ENCODE measurements around the gene NPFF. TPM values are rescaled to one million over a fixed set of nuclear protein-coding genes. Genes with fewer than 3 reads are reported as not detected.
A peak's percentile ranks its signal among the peaks of the same experiment; 100 is the strongest.

The NPFF gene
- total and polyA plus RNA-seq, 2 of the 13 experiments (the other 11 are each of a cell fraction or from before 2014, with no cell fraction given): not detected

DNA sequence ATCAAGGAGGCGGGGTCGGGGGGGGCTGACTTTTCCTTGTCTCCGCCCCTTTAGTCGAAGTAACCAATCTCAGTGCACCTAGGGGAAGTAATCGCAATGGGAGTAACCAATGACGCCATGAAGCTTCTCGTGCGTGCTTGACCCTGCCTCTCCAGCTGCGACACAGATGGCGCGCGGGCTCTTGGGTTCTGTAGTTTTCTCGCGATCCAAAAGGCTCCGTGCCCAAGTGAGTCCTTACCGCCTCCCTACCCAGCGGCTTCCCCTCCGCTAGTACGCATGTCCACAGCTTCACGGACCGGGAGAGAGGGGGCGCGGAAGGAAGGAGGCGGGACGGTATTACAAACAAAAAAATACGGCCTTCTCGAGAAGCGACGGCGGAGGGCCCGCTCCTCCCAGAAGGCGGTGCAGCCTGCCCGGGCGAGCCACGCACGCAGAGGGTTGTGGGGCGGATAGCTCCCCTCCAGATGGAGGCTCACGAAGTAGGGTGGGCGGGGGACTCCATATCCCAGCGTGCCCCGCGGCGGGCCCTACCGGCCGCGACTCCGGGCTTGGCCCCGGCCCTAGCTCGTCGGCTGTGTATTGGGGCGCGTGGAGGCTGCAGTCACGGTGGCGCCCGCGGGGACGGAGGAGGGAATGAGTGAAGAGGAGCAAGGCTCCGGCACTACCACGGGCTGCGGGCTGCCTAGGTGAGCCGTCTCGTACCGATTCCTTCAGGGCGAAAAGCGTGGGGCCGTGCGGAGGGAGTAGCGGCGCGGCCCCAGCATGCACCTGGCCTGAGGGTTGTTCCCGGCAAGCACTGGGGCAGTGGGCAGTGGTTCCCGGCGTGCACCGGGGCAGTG is 6.3 kb downstream of the NPFF start, which contains the start of gene TARBP2 (continued):
- TF ChIP-seq ZNF160 (CRISPR knock-in tag; IDR thresholded peaks at IDR 0.05) (no peak; the same call in 1 of the 2 replicates), JDP2 (CRISPR knock-in tag; IDR thresholded peaks at IDR 0.05; ENCODE audit: borderline replicate concordance) (no peak; the same call in 1 of the 2 replicates), ZNF484 (CRISPR knock-in tag; IDR thresholded peaks at IDR 0.05; ENCODE audit: borderline replicate concordance, low read depth) (no peak), SYNCRIP (IDR thresholded peaks at IDR 0.05; ENCODE audit: insufficient read depth, low read depth, low read length) (no peak), ZNF768 (CRISPR knock-in tag; IDR thresholded peaks at IDR 0.05) (peak; percentile 50; the same call in 1 of the 2 replicates), HMG20A (CRISPR knock-in tag; IDR thresholded peaks at IDR 0.05; ENCODE audit: borderline replicate concordance) (peak; percentile 7; the same call in 1 of the 2 replicates), KDM3A (CRISPR knock-in tag; IDR thresholded peaks at IDR 0.05; ENCODE audit: low read depth) (0 out of 2 replicates have a peak, but pooled peaks have one; percentile 23), KDM5B (CRISPR knock-in tag; IDR thresholded peaks at IDR 0.05; ENCODE audit: borderline replicate concordance) (no peak; the same call in 1 of the 2 replicates), ZNF570 (CRISPR knock-in tag; IDR thresholded peaks at IDR 0.05; ENCODE audit: borderline replicate concordance) (no peak), ZNF766 (CRISPR knock-in tag; IDR thresholded peaks at IDR 0.05; ENCODE audit: borderline replicate concordance) (no peak)
- TF ChIP-seq, protein P1, sequence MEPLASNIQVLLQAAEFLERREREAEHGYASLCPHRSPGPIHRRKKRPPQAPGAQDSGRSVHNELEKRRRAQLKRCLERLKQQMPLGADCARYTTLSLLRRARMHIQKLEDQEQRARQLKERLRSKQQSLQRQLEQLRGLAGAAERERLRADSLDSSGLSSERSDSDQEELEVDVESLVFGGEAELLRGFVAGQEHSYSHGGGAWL (CRISPR knock-in tag; IDR thresholded peaks at IDR 0.05): peak; percentile 88; the same call in 1 of the 2 replicates
- TF ChIP-seq, protein P2, sequence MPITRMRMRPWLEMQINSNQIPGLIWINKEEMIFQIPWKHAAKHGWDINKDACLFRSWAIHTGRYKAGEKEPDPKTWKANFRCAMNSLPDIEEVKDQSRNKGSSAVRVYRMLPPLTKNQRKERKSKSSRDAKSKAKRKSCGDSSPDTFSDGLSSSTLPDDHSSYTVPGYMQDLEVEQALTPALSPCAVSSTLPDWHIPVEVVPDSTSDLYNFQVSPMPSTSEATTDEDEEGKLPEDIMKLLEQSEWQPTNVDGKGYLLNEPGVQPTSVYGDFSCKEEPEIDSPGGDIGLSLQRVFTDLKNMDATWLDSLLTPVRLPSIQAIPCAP (CRISPR knock-in tag; IDR thresholded peaks at IDR 0.05; ENCODE audit: low read depth): no peak
- TF ChIP-seq, protein P3, sequence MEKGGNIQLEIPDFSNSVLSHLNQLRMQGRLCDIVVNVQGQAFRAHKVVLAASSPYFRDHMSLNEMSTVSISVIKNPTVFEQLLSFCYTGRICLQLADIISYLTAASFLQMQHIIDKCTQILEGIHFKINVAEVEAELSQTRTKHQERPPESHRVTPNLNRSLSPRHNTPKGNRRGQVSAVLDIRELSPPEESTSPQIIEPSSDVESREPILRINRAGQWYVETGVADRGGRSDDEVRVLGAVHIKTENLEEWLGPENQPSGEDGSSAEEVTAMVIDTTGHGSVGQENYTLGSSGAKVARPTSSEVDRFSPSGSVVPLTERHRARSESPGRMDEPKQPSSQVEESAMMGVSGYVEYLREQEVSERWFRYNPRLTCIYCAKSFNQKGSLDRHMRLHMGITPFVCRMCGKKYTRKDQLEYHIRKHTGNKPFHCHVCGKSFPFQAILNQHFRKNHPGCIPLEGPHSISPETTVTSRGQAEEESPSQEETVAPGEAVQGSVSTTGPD (CRISPR knock-in tag; IDR thresholded peaks at IDR 0.05): no peak
- TF ChIP-seq, protein P4, sequence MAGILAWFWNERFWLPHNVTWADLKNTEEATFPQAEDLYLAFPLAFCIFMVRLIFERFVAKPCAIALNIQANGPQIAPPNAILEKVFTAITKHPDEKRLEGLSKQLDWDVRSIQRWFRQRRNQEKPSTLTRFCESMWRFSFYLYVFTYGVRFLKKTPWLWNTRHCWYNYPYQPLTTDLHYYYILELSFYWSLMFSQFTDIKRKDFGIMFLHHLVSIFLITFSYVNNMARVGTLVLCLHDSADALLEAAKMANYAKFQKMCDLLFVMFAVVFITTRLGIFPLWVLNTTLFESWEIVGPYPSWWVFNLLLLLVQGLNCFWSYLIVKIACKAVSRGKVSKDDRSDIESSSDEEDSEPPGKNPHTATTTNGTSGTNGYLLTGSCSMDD (CRISPR knock-in tag; IDR thresholded peaks at IDR 0.05): no peak
- TF ChIP-seq, protein P5, sequence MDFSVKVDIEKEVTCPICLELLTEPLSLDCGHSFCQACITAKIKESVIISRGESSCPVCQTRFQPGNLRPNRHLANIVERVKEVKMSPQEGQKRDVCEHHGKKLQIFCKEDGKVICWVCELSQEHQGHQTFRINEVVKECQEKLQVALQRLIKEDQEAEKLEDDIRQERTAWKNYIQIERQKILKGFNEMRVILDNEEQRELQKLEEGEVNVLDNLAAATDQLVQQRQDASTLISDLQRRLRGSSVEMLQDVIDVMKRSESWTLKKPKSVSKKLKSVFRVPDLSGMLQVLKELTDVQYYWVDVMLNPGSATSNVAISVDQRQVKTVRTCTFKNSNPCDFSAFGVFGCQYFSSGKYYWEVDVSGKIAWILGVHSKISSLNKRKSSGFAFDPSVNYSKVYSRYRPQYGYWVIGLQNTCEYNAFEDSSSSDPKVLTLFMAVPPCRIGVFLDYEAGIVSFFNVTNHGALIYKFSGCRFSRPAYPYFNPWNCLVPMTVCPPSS (IDR thresholded peaks at IDR 0.05): no peak
- TF ChIP-seq, protein P6, sequence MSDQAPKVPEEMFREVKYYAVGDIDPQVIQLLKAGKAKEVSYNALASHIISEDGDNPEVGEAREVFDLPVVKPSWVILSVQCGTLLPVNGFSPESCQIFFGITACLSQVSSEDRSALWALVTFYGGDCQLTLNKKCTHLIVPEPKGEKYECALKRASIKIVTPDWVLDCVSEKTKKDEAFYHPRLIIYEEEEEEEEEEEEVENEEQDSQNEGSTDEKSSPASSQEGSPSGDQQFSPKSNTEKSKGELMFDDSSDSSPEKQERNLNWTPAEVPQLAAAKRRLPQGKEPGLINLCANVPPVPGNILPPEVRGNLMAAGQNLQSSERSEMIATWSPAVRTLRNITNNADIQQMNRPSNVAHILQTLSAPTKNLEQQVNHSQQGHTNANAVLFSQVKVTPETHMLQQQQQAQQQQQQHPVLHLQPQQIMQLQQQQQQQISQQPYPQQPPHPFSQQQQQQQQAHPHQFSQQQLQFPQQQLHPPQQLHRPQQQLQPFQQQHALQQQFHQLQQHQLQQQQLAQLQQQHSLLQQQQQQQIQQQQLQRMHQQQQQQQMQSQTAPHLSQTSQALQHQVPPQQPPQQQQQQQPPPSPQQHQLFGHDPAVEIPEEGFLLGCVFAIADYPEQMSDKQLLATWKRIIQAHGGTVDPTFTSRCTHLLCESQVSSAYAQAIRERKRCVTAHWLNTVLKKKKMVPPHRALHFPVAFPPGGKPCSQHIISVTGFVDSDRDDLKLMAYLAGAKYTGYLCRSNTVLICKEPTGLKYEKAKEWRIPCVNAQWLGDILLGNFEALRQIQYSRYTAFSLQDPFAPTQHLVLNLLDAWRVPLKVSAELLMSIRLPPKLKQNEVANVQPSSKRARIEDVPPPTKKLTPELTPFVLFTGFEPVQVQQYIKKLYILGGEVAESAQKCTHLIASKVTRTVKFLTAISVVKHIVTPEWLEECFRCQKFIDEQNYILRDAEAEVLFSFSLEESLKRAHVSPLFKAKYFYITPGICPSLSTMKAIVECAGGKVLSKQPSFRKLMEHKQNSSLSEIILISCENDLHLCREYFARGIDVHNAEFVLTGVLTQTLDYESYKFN (CRISPR knock-in tag; conservative IDR thresholded peaks at IDR 0.05): 0 out of 2 replicates have a peak, but pooled peaks have one; percentile 10
